Activated CD4-positive, alpha-beta T cell treated with anti-CD3 and anti-CD28 coated beads, Interleukin-2, amount 10 ng/mL, durations not matched to agents 7 days and 5 days (primary cell): ENCODE data around the gene ADRA2A. TPM values are rescaled to one million over a fixed set of nuclear protein-coding genes. Genes with fewer than 3 reads are reported as not detected.

ENCODE experiments used
- total RNA-seq, 2 experiments: library from RNA; stranded (reverse); gene quantifications; one replicate each; pipeline ENCODE4 v1.2.3, GENCODE V29; 2021

The ADRA2A gene
- total RNA-seq, 2 experiments from 2014 or later, result not detected

Other genes with a start within 250 kb of the ADRA2A start
- gene PDCD4, start 205.1 kb upstream of the ADRA2A start, total RNA-seq, result 10 to 100 TPM; 63.8 to 81.0 TPM
- 10 to 100 TPM; 19.1 to 24.2 TPM for gene BBIP1, start 157.8 kb upstream of the ADRA2A start, total RNA-seq
- 10 to 100 TPM; 43.0 to 47.8 TPM for gene SHOC2, start 157.4 kb upstream of the ADRA2A start, total RNA-seq